IPS-NIHi11 (cell line): ENCODE data around the gene NMS.
"Not testable (repeated sequence)": the region's sequence is repeated elsewhere in the genome, so short reads cannot be mapped to it uniquely, and the experiment has no call there.

Experiments
- DNase-seq: peaks from one replicate; pipeline ENCODE4 v3.0.0; 2012; ENCODE audit warnings: mixed read lengths, low spot score

NMS gene, protein sequence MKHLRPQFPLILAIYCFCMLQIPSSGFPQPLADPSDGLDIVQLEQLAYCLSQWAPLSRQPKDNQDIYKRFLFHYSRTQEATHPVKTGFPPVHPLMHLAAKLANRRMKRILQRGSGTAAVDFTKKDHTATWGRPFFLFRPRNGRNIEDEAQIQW

GRCh38 chr2:100470182-100470581, at the start of gene NMS:
Gene NMS, plus strand, starts transcription at chr2:100470482. Its CDS starts 7 bp downstream, at chr2:100470489.
- no peak for DNase-seq

- DNase-seq = peak; percentile 72
Observed at GRCh38 chr2:100422320-100423055, 47.8 kb upstream of the NMS start.

- DNase-seq = no peak
Observed at GRCh38 chr2:100423631-100424030, 46.7 kb upstream of the NMS start.

DNA sequence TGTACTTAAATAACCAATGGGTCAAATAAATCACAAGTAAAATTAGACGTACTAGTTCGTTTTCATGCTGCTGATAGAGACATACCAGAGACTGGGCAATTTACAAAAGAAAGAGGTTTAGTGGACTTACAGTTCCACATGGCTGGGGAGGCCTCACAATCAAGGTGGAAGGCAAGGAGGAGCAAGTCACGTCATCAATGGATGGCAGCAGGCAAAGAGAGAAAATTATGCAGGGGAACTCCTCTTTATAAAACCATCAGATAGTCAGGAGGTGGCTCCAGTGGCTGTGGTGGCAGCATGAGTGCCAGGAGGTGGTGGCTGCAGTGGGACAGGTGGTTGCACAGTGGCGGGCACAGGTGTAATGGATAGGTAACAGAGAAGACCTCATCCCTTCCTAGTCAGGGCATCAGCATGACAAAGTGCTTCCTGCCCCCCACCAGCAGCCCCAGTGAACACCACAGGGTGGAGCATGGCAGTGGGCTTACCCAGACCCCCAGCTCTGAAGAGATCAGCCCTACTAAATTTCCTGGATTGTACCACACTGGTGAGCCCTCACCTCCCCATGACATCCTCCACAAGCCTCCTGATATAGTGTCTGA, 45.9 kb upstream of the NMS start:
- DNase-seq = no peak

GRCh38 chr2:100425107-100425506, 45.2 kb upstream of the NMS start:
- DNase-seq = no peak

DNA sequence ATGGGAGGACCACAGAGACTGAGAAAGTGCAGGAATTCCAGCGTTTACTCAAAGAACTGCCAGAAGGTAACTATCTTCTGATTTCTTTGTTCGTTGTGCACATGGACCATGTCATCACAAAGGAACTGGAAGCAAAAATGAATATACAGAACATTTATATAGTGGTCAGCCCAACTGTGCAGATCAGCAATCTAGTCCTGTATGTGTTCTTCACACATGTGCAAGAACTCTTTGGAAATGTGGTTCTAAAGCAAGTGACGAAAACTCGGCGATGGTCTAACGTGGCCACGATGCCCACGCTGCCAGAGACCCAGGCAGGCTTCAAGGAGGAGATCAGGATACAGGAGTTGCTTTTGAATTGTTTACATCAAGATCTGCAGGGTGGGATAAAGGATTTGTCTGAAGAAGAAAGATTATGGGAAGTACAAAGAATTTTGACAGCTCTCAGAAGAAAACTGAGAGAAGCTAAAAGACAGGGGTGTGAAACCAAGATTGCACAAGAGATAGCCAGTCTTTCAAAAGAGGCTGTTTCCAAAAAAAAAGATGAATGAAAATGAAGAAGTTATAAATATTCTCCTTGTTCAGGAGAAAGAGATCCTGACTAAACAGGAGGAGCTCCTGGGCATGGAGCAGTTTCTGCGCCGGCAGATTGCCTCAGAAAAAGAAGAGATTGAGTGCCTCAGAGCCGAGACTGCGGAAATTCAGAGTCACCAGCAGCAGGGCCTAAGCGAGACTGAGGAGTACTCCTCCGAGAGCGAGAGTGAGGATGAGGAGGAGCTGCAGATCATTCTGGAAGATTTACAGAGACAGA, 44.5 kb upstream of the NMS start:
- no peak for DNase-seq

- DNase-seq = no peak
Observed at GRCh38 chr2:100426384-100426720, 43.9 kb upstream of the NMS start.

GRCh38 chr2:100427111-100427510, 43.2 kb upstream of the NMS start:
- DNase-seq = no peak

- DNase-seq = peak; percentile 50
Observed at GRCh38 chr2:100427627-100428258, 42.5 kb upstream of the NMS start.

GRCh38 chr2:100429726-100430125, 40.6 kb upstream of the NMS start:
- DNase-seq = no peak

DNA sequence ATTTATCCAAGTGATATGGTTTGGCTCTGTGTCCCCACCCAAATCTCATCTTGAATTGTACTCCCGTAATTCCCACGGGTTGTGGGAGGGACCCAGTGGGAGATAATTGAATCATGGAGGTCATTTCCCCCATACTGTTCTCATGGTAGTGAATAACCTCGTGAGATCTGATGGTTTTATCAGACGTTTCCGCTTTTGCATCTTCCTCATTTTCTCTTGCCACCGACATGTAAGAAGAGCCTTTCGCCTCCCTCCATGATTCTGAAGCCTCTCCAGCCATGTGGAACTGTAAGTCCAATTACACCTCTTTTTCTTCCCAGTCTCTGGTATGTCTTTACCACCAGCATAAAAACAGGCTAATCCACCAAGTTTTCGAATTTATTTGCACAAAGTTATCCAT, 32.5 kb upstream of the NMS start:
- no peak for DNase-seq

GRCh38 chr2:100446696-100447095, 23.6 kb upstream of the NMS start:
- no peak for DNase-seq

DNA sequence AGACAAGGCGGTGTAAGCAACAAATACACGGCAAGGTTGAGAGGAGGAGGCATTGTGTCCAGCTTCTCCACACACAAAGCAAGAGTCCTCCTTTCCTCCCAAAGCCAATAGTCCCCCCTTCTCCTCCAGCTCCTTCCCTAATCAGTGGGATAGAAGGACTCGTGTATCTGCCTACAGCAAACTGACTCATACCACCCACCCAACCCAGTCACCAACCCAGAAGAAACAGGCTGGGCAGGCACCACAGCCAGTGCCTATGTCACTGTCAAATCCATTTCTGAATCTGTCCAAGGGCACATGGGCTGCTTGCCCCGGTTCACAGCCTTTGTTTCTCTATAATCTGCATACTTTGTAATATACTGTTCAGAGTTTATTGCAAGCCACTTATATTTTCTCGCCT, 19.2 kb upstream of the NMS start:
- DNase-seq = no peak

DNA sequence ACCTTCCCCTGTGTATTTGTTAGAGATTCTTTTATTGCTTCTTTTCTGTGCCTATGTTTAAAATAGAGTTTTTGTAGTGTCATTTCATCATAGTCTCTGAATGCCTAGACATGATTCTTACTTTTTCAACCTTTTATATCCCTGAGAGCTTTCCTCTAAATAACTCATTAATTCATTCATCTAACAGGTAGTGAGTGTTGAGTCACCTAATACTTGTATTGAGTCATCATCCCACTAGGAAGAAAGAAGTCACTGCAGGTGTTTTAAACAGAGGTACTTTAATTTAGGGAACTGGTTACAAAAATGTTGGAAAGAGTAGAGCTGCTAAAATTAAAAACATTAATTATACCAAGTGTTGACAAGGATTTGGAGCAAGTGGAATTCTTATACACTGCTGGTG, 18.5 kb upstream of the NMS start:
- DNase-seq = no peak

- no peak for DNase-seq
Observed at GRCh38 chr2:100453853-100454252, 16.4 kb upstream of the NMS start.

DNA sequence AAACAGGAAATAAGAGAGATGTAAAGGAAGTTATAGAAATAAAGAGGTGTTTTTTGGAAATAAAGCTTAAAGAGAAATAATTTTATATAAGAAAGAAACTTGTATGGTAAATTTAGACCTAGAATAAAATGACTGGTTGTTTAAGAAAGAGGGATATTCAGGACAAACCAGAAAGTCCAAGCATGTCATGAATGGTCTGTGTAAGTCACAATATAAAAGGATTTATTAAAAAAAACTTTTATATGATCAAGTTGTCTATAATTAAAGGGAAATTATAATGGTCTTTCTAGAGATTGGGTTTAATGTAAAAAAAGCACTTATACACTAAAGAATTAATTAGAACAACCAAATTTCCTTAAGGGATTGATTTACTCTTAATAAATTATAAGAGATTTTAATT, 13.9 kb upstream of the NMS start:
- not testable (repeated sequence) for DNase-seq

GRCh38 chr2:100460904-100461530, 9.3 kb upstream of the NMS start:
- no peak for DNase-seq

DNA sequence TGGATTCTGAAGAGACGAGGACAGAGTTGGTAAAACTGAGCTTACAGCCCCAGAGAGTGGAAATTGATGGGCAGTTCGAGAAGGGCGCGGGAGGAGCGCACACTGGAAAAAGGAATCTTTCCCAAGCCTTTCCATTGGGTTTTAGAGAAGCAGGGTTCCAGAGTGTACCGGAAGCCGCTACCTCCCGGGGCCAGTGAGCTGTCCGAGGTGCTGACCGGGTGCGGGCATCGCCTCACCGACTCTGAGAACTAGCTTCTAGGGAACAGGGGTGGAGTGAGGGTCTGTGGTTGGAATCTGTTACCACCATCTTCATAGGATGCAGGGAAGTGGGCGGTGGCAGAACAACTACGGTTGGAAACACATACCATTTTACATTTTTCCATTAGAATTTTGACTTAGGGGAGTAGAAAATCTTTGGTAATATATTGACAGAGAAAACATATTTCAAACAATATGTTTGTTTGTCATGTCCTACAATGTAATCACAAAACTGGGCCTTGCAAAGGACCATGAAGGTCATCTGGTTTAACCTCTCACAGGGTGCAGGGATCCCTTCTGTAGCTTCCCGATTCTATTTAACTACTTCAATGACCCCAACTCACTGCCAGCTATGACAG, 724 bp downstream of the NMS start:
- DNase-seq = peak; percentile 91

DNA sequence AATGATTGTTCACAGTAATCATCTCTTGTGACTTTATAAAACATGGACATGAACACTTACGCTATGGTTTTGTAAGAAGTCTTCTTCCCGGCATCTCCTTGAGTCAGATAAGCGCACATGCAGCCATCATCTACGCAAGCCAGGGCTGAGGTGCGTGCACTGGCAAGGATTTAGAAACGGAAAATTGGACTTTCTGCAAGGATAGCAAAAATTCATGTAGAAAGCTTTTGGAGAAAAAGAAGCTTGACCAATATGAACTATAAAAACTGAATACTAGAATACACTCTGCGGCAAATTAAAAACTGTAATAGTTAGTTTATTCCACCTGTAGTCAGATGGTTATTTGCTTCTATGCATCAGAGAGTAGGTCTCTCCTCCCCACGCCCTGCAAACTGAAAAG, 6.3 kb downstream of the NMS start:
- DNase-seq = no peak

DNA sequence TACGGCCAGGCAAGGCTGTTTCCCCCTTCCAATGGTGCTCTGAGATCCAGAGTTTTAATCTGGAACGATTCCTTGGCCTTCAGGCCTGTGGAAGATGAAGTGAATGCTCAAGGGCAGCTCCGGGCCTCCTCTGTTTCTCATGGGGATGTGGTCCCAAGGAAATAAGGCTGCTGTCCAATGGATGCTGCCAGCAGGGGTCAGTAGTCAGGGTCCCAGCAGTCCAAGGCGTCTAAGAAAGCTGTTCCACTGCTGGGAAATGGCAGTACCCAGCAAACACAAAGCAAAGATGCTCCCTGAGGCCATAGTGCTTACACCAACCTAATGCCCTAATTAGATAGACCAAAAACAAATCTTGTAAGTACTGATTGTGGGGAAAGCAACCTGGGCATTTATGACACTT, 12.5 kb downstream of the NMS start:
- DNase-seq = peak; percentile 63

- no peak for DNase-seq
Observed at GRCh38 chr2:100483895-100484294, 13.6 kb downstream of the NMS start.
